HepG2 (cell line): ENCODE results near the gene B3GNT9. TPM values are rescaled to one million over a fixed set of nuclear protein-coding genes. Genes with fewer than 3 reads are reported as not detected.
A peak's percentile ranks its signal among the peaks of the same experiment; 100 is the strongest.

Source experiments
- FOSL2 ChIP-seq: sonication (generic); formaldehyde crosslinking; IDR thresholded peaks from 2 replicates; pipeline ENCODE4 v1.4.0; 2020; ENCODE audit warnings: missing genetic modification reagents
- GTF3A ChIP-seq: sonication (generic); formaldehyde crosslinking; conservative IDR thresholded peaks from 2 replicates; pipeline ENCODE4 v1.4.0; 2020; ENCODE audit warnings: mild to moderate bottlenecking, missing genetic modification reagents
- MAFF ChIP-seq: IDR thresholded peaks from 2 replicates; pipeline ENCODE4 v1.6.1; 2011; ENCODE audit warnings: low read depth, low read length, improper control_type of control experiment
- PTBP1 ChIP-seq: fragments of 200-400 bp; formaldehyde crosslinking; IDR thresholded peaks from 2 replicates; pipeline ENCODE4 v1.6.1; 2018; ENCODE audit warnings: low read length, low read depth; ENCODE audit not compliant: poor library complexity, severe bottlenecking
- STAG1 ChIP-seq: sonication (generic); formaldehyde crosslinking; IDR thresholded peaks from 2 replicates; pipeline ENCODE4 v1.4.0; 2020; ENCODE audit warnings: missing genetic modification reagents
- TOPORS ChIP-seq: sonication (generic); formaldehyde crosslinking; IDR thresholded peaks from 2 replicates; pipeline ENCODE4 v1.8.0; 2023; ENCODE audit warnings: mild to moderate bottlenecking, missing genetic modification reagents
- ZBED4 ChIP-seq: sonication (generic); formaldehyde crosslinking; IDR thresholded peaks from 2 replicates; pipeline ENCODE4 v1.4.0; 2020; ENCODE audit warnings: missing genetic modification reagents, borderline replicate concordance
- ZBTB42 ChIP-seq: sonication (generic); formaldehyde crosslinking; IDR thresholded peaks from 2 replicates; pipeline ENCODE4 v1.5.0; 2020; ENCODE audit warnings: mild to moderate bottlenecking, missing genetic modification reagents
- ZMYM2 ChIP-seq: sonication (generic); formaldehyde crosslinking; IDR thresholded peaks from 2 replicates; pipeline ENCODE4 v1.8.0; 2022; ENCODE audit warnings: mild to moderate bottlenecking, missing genetic modification reagents
- ZMYM4 ChIP-seq: sonication (generic); formaldehyde crosslinking; IDR thresholded peaks from 2 replicates; pipeline ENCODE4 v1.8.1; 2023; ENCODE audit warnings: mild to moderate bottlenecking, missing genetic modification reagents
- ZNF296 ChIP-seq: sonication (generic); formaldehyde crosslinking; conservative IDR thresholded peaks from 2 replicates; pipeline ENCODE4 v1.5.0; 2020; ENCODE audit warnings: mild to moderate bottlenecking, missing genetic modification reagents
- ZNF510 ChIP-seq: sonication (generic); formaldehyde crosslinking; IDR thresholded peaks from 2 replicates; pipeline ENCODE4 v1.4.0; 2020; ENCODE audit warnings: low read depth, mild to moderate bottlenecking, missing genetic modification reagents
- ZNF569 ChIP-seq: sonication (generic); formaldehyde crosslinking; IDR thresholded peaks from 2 replicates; pipeline ENCODE4 v1.5.0; 2020; ENCODE audit warnings: mild to moderate bottlenecking, missing genetic modification reagents, moderate library complexity, borderline replicate concordance
- ZXDC ChIP-seq: sonication (generic); formaldehyde crosslinking; IDR thresholded peaks from 2 replicates; pipeline ENCODE4 v1.5.0; 2020; ENCODE audit warnings: mild to moderate bottlenecking, missing genetic modification reagents
- polyA plus RNA-seq, 8 experiments: library from polyadenylated mRNA; depleted of rRNA in 3 of 8; stranded (reverse) in 7 of 8; unstranded in 1 of 8; fragments of >200 nt; fragmentation: Illumina TruSeq in 4 of 8; extraction: Trizol in 4 of 8; gene quantifications; 2 replicates each; pipeline versions ENCODE4 v1.2.1 to v1.2.3, GENCODE V29; 2011 to 2016; ENCODE audit warnings: low read depth in 4 of 8, missing spikeins in 1 of 8, mixed read lengths in 1 of 8; ENCODE audit not compliant: insufficient read depth in 1 of 8
- total RNA-seq, 5 experiments: library from RNA; depleted of rRNA; stranded (reverse); fragments of >200 nt; fragmentation: Illumina TruSeq; extraction: Trizol; gene quantifications; 2 replicates each; pipeline ENCODE4 v1.2.3, GENCODE V29; 2016; ENCODE audit warnings: low read depth in 1 of 5
- TF ChIP-seq, protein P1 (sequence below): IDR thresholded peaks from 2 replicates; pipeline ENCODE4 v1.6.1; 2018; ENCODE audit warnings: missing genetic modification reagents
- TF ChIP-seq, protein P2 (sequence below): sonication (generic); formaldehyde crosslinking; IDR thresholded peaks from 2 replicates; pipeline ENCODE4 v1.4.0; 2020; ENCODE audit warnings: missing genetic modification reagents
- TF ChIP-seq, protein P3 (sequence below): sonication (generic); formaldehyde crosslinking; IDR thresholded peaks from 2 replicates; pipeline ENCODE4 v1.9.0; 2021; ENCODE audit warnings: missing genetic modification reagents, mild to moderate bottlenecking, borderline replicate concordance

Gene B3GNT9
- total and polyA plus RNA-seq, 2 of the 13 experiments (the other 11 are each of a cell fraction or from before 2014, with no cell fraction given) = 1.5 to 3.1 TPM

GRCh38 chr16:67169642-67170167 is 18.9 kb upstream of the B3GNT9 start (continued):
- TF ChIP-seq, protein P1, sequence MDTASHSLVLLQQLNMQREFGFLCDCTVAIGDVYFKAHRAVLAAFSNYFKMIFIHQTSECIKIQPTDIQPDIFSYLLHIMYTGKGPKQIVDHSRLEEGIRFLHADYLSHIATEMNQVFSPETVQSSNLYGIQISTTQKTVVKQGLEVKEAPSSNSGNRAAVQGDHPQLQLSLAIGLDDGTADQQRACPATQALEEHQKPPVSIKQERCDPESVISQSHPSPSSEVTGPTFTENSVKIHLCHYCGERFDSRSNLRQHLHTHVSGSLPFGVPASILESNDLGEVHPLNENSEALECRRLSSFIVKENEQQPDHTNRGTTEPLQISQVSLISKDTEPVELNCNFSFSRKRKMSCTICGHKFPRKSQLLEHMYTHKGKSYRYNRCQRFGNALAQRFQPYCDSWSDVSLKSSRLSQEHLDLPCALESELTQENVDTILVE (CRISPR knock-in tag) = 0 out of 2 replicates have a peak, but pooled peaks have one; percentile 6
- TF ChIP-seq, protein P2, sequence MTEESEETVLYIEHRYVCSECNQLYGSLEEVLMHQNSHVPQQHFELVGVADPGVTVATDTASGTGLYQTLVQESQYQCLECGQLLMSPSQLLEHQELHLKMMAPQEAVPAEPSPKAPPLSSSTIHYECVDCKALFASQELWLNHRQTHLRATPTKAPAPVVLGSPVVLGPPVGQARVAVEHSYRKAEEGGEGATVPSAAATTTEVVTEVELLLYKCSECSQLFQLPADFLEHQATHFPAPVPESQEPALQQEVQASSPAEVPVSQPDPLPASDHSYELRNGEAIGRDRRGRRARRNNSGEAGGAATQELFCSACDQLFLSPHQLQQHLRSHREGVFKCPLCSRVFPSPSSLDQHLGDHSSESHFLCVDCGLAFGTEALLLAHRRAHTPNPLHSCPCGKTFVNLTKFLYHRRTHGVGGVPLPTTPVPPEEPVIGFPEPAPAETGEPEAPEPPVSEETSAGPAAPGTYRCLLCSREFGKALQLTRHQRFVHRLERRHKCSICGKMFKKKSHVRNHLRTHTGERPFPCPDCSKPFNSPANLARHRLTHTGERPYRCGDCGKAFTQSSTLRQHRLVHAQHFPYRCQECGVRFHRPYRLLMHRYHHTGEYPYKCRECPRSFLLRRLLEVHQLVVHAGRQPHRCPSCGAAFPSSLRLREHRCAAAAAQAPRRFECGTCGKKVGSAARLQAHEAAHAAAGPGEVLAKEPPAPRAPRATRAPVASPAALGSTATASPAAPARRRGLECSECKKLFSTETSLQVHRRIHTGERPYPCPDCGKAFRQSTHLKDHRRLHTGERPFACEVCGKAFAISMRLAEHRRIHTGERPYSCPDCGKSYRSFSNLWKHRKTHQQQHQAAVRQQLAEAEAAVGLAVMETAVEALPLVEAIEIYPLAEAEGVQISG (CRISPR knock-in tag) = 0 out of 2 replicates have a peak, but pooled peaks have one; percentile 19
- TF ChIP-seq ZNF510 (CRISPR knock-in tag) = peak; percentile 83; the same call in 1 of the 2 replicates
- TF ChIP-seq, protein P3, sequence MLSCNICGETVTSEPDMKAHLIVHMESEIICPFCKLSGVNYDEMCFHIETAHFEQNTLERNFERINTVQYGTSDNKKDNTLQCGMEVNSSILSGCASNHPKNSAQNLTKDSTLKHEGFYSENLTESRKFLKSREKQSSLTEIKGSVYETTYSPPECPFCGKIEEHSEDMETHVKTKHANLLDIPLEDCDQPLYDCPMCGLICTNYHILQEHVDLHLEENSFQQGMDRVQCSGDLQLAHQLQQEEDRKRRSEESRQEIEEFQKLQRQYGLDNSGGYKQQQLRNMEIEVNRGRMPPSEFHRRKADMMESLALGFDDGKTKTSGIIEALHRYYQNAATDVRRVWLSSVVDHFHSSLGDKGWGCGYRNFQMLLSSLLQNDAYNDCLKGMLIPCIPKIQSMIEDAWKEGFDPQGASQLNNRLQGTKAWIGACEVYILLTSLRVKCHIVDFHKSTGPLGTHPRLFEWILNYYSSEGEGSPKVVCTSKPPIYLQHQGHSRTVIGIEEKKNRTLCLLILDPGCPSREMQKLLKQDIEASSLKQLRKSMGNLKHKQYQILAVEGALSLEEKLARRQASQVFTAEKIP = no peak
- no peak for TF ChIP-seq ZNF569 (CRISPR knock-in tag)
- TF ChIP-seq ZNF296 (CRISPR knock-in tag) = no peak
- peak; percentile 75; the same call in 1 of the 2 replicates for TF ChIP-seq ZMYM2 (CRISPR knock-in tag)
- TF ChIP-seq GTF3A = 0 out of 2 replicates have a peak, but pooled peaks have one; percentile 56
- TF ChIP-seq TOPORS (CRISPR knock-in tag) = no peak
- no peak for TF ChIP-seq FOSL2 (CRISPR knock-in tag)
- TF ChIP-seq MAFF = no peak
- TF ChIP-seq STAG1 = peak; percentile 44; the same call in 1 of the 2 replicates
- TF ChIP-seq PTBP1 = peak; percentile 54
- no peak for TF ChIP-seq ZBTB42 (CRISPR knock-in tag)
- no peak for TF ChIP-seq ZXDC (CRISPR knock-in tag)
- no peak for TF ChIP-seq ZBED4
- no peak for TF ChIP-seq ZMYM4
